22Rv1 (cell line): ENCODE measurements around the gene KCNJ5.

ENCODE experiments used
- H3K27ac ChIP-seq: fragments of 450-650 bp; 2 replicates; pipeline ENCODE4 v1.5.1; 2017
- ZFX ChIP-seq: fragments of 450-650 bp; IDR thresholded peaks from 2 replicates; pipeline ENCODE4 v1.6.1; 2017; ENCODE audit warnings: antibody characterized with exemption, borderline replicate concordance
- TF ChIP-seq, protein P1 (sequence below): fragments of 450-650 bp; IDR thresholded peaks from 2 replicates; pipeline ENCODE4 v1.5.1; 2017; ENCODE audit warnings: mild to moderate bottlenecking

The KCNJ5 gene

DNA sequence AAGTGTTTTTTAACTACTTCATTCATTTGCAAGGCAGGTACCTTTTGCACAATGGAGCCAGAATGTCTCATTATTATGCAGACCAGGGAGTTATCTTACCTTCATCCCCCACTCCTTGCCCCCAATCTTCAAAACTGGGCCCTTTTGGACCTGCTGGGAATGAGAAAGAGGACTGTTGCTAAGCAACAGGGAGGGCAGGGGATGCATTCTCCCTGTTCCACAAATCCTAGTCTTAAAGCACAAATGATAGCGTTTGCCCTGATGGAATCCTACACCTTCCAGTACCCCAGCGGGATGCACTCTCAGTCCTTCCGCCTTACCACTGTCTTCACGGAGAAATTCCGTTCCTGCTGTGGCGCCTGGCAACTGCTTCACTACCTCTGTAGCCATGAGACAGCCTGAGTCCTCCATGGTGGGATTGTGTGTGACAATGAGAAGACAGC is 20.0 kb upstream of the KCNJ5 start:
- H3K27ac ChIP-seq = no peak overlapping the region
- TF ChIP-seq, protein P1, sequence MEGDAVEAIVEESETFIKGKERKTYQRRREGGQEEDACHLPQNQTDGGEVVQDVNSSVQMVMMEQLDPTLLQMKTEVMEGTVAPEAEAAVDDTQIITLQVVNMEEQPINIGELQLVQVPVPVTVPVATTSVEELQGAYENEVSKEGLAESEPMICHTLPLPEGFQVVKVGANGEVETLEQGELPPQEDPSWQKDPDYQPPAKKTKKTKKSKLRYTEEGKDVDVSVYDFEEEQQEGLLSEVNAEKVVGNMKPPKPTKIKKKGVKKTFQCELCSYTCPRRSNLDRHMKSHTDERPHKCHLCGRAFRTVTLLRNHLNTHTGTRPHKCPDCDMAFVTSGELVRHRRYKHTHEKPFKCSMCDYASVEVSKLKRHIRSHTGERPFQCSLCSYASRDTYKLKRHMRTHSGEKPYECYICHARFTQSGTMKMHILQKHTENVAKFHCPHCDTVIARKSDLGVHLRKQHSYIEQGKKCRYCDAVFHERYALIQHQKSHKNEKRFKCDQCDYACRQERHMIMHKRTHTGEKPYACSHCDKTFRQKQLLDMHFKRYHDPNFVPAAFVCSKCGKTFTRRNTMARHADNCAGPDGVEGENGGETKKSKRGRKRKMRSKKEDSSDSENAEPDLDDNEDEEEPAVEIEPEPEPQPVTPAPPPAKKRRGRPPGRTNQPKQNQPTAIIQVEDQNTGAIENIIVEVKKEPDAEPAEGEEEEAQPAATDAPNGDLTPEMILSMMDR = no peak
- TF ChIP-seq ZFX = no peak

DNA sequence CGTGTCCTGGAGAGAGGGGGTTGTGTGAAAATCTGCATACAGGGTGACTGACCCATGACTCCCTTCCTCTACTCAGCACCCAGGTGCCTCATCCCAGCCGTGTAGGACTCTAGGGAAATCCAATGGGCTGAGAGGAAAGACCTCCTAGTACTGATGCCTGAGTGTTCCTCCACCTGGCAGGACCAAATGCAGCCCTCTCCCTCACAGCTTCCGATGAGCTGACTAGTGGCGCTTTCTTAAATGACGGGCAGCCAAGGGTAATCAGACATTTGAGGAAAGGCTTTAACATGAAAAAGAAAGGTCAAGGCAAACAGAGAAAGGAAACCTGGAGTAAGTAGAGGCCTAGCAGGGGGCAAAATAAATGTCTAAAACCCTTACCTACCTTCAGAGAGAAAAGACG is 19.1 kb upstream of the KCNJ5 start:
- H3K27ac ChIP-seq = no peak overlapping the region
- TF ChIP-seq, protein P1 = no peak
- TF ChIP-seq ZFX = no peak

DNA sequence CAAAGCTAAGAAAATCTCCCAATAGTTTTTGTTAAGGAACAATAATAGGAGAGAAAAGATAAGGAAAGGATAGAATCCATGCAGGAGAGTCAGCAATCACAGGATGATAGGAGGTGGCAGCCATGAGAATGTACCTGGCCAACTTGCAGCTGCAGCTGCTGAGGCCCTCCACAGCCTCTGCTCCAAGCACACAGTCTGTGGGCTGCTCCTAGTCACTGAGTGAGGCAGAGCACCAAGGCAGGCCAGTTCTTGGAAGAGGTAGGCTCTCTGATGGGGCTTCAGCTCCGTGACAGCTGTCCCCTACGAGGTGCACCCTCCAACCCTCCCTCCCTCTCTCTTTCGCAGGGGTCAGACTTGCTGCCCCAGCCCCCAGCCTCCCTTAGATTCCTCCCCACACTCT is 18.6 kb upstream of the KCNJ5 start:
- no peak overlapping the region for H3K27ac ChIP-seq
- TF ChIP-seq, protein P1 = no peak
- TF ChIP-seq ZFX = no peak

DNA sequence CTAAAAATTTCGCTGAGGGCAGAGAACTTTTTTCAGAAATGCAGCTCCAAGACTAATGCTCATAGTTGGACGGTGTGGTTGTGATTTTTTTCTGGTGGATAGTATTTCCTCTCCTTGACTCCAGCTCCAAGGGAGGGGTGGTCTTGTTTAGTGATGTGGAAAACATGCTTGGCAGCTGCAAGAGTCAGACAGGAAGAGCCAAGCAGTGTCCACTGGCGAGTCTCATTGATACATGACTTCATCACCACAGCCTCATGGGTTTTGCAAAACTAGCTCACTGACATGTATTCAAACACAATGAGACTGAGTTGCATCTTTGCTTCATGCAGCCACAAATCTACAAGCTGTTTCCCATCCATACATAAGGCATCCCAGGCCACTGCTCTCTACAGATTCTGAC is 16.7 kb upstream of the KCNJ5 start:
- TF ChIP-seq ZFX = no peak
- TF ChIP-seq, protein P1 = no peak
- H3K27ac ChIP-seq = no peak overlapping the region

DNA sequence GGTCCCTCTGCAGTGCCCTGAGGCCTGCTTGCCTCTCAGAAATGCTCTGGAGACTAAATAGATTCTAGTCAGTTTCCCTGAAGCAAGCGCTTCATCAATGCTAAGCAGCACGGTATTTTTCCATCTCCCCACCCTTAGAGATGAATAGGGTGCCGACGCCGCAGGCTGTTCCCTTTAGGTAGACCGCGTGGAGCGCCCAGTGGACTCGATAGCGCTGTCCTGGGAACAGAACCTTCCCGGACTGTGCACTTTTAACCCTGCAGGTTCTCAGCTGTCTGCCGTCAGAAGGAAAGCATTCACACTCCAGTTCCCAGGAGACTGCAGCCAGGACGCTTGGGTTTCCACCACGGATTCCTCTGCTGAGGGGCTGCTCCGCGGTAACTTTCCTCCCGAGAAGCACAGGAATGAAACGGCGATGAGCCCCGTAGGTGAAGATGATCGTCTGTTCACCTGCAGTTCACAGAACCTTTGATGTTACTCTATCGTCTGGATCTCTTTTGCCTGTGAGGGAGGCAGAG is 15.0 kb upstream of the KCNJ5 start:
- no peak overlapping the region for H3K27ac ChIP-seq
- TF ChIP-seq, protein P1 = no peak
- no peak for TF ChIP-seq ZFX

DNA sequence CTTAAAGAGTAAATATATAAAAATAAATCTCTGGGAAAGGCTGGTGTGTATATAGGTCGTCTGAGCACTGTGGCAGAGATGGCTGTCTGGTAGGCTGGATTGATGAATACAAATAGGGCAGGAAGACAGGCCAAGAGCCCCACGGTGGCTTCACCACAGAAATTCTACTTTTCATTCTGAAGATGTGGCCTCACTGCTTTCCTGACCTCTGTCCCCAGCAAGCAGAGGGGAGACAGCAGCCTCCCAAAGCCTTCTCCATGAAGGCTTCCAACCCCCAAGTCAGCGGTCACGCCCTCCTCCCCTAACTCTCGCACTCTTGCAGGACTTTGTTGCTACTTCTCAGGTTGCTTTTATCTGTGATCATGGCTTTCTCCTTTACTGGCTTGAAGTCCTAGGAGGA is 13.4 kb upstream of the KCNJ5 start:
- TF ChIP-seq, protein P1 = no peak
- TF ChIP-seq ZFX = no peak
- H3K27ac ChIP-seq = no peak overlapping the region

DNA sequence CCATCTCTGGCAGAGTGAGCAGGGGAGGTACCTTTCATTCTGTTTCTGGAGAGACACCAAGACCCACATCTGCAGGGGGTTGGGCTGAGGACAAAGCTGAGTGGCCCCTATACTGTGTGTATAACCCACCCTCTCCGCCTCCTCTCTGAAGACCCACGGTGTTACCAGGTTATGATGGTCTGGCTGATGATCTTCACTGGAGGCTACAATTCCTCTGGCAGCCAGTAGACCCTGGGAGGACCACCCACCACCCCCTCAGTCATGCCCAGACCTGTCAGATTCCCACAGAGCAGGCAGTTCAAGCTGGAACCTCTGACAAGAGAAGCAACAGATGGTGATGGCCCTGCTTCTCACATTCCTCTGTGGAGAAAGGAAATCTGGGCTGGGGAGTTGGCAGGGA is 12.7 kb upstream of the KCNJ5 start:
- TF ChIP-seq, protein P1 = no peak
- TF ChIP-seq ZFX = no peak
- no peak overlapping the region for H3K27ac ChIP-seq
